Left kidney (tissue), 2 donors: Measurements from ENCODE around the gene ATP8A2. TPM values are rescaled to one million over a fixed set of nuclear protein-coding genes. Genes with fewer than 3 reads are reported as not detected.
"Not testable (repeated sequence)": the region's sequence is repeated elsewhere in the genome, so short reads cannot be mapped to it uniquely, and the experiment has no call there.

Experiments
- DNase-seq: peaks from one replicate; pipeline ENCODE4 v3.0.0-alpha.2; 2013
- polyA plus RNA-seq: library from polyadenylated mRNA; unstranded; fragments of 120-200 nt; gene quantifications from one replicate; pipeline ENCODE4 v1.2.1, GENCODE V29; 2013; ENCODE audit not compliant: insufficient read length

Gene ATP8A2
- polyA plus RNA-seq, 1 donor = 6.8 TPM

- DNase-seq = no peak
Measured at GRCh38 chr13:25766576-25766975, 394.8 kb downstream of the ATP8A2 start.

- no peak for DNase-seq
Measured at GRCh38 chr13:25766991-25767390, 395.2 kb downstream of the ATP8A2 start.

- DNase-seq = no peak
Measured at GRCh38 chr13:25768376-25768775, 396.6 kb downstream of the ATP8A2 start.

- DNase-seq = no peak
Measured at GRCh38 chr13:25768838-25769237, 397.1 kb downstream of the ATP8A2 start.

- DNase-seq = no peak
Measured at GRCh38 chr13:25770601-25771000, 398.8 kb downstream of the ATP8A2 start.

GRCh38 chr13:25771202-25771601 lies 399.4 kb downstream of the ATP8A2 start:
- no peak for DNase-seq

GRCh38 chr13:25771641-25772478 lies 400.1 kb downstream of the ATP8A2 start:
- no peak for DNase-seq

GRCh38 chr13:25772534-25772933 lies 400.8 kb downstream of the ATP8A2 start:
- DNase-seq = not testable (repeated sequence)

GRCh38 chr13:25774056-25774455 lies 402.3 kb downstream of the ATP8A2 start:
- not testable (repeated sequence) for DNase-seq

GRCh38 chr13:25775275-25775674 lies 403.5 kb downstream of the ATP8A2 start:
- DNase-seq = no peak

GRCh38 chr13:25775986-25776385 lies 404.2 kb downstream of the ATP8A2 start:
- DNase-seq = no peak

- DNase-seq = no peak
Measured at GRCh38 chr13:25776722-25777121, 404.9 kb downstream of the ATP8A2 start.

GRCh38 chr13:25777509-25777908 lies 405.7 kb downstream of the ATP8A2 start:
- no peak for DNase-seq

GRCh38 chr13:25778365-25778764 lies 406.6 kb downstream of the ATP8A2 start:
- DNase-seq = no peak

- no peak for DNase-seq
Measured at GRCh38 chr13:25778808-25779305, 407.1 kb downstream of the ATP8A2 start.

- DNase-seq = no peak
Measured at GRCh38 chr13:25783076-25783475, 411.3 kb downstream of the ATP8A2 start.

GRCh38 chr13:25783601-25784024 lies 411.8 kb downstream of the ATP8A2 start:
- DNase-seq = no peak

- no peak for DNase-seq
Measured at GRCh38 chr13:25784119-25784518, 412.3 kb downstream of the ATP8A2 start.

- DNase-seq = not testable (repeated sequence)
Measured at GRCh38 chr13:25790137-25790536, 418.4 kb downstream of the ATP8A2 start.

- no peak for DNase-seq
Measured at GRCh38 chr13:25795277-25795676, 423.5 kb downstream of the ATP8A2 start.

- DNase-seq = no peak
Measured at GRCh38 chr13:25796474-25796873, 424.7 kb downstream of the ATP8A2 start.

- DNase-seq = no peak
Measured at GRCh38 chr13:25798998-25799397, 427.2 kb downstream of the ATP8A2 start.

GRCh38 chr13:25800523-25800922 lies 428.7 kb downstream of the ATP8A2 start:
- no peak for DNase-seq

- DNase-seq = no peak
Measured at GRCh38 chr13:25802579-25802978, 430.8 kb downstream of the ATP8A2 start.
